GM18499 (cell line): ENCODE measurements around the gene KRTAP6-2.

Source experiments
- ATAC-seq: cut with Tn5 transposase; IDR thresholded peaks from one replicate; pipeline ENCODE4 v1.9.1; 2021; ENCODE audit warnings: moderate number of reproducible peaks; ENCODE audit not compliant: insufficient read depth, unreplicated experiment

The KRTAP6-2 gene

DNA sequence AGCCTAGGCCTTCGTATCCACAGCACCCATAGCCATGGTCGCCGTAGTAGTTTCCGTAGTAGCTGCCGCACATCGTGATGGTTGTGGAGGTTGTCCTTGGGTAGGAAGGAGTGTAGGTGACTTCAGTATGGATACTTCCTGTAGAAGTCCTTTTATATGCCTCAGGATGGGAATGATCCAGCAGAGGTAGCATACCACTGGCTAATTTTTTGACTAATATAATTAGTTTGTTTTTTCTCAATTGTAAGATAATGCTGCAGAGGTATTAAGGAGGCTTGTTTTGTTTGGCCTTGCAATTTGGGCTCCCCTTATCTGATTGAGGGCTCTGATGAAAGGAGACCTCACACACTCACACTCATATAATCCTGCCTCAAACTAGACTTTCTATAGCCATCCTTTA is at the start of gene KRTAP6-2:
Gene KRTAP6-2, minus strand, starts transcription at position 101 of the 400 bp plus-strand sequence. Its CDS starts 28 bp downstream, at position 73.
- ATAC-seq = no peak

- no peak for ATAC-seq
These were observed 48.3 kb upstream of the KRTAP6-2 start for GRCh38 chr21:30646904-30647414.

GRCh38 chr21:30642564-30642963 is 43.9 kb upstream of the KRTAP6-2 start, which contains the start of gene KRTAP20-3:
Gene KRTAP20-3 (plus strand): TSS chr21:30642864.
- no peak for ATAC-seq

DNA sequence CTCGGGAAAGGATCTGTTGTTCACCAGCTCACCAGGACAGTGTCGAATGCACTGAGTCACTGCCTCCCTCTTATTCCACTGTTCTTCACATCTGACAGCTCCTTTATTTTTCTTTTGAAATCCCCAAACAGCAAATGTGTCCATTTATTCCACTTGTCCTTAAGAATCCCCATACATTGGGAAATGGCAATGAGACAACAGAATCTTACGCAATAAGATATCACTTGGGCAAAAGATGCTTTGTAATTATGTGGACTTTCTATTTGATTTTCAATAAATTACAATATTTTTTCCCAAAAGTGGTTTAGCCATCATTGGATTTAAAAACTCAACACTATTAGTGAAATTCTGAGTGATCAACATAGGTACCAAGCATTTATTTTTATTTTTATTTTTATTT is 40.0 kb upstream of the KRTAP6-2 start:
- no peak for ATAC-seq

DNA sequence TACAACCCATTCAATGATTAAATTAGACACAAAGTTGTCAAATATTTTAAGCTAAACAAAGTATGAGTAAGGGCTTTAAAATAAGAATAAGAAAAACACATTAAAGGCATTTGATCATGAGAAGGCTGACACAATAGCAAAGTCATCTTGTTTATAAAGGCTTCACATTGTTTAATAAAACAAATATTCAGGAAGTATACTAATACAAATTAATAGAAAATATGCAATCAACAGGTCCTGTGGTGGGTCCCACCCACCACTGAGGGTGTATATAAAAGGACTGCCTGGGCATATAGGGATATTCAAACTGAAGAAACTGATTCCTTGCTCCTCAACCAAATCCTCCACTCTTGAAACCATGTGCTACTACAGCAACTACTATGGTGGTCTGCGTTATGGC is 36.2 kb upstream of the KRTAP6-2 start, which contains the start of gene KRTAP20-2:
Gene KRTAP20-2, plus strand, starts transcription at position 301 of the 400 bp plus-strand sequence. Its CDS starts 58 bp downstream, at position 359.
- ATAC-seq = no peak

DNA sequence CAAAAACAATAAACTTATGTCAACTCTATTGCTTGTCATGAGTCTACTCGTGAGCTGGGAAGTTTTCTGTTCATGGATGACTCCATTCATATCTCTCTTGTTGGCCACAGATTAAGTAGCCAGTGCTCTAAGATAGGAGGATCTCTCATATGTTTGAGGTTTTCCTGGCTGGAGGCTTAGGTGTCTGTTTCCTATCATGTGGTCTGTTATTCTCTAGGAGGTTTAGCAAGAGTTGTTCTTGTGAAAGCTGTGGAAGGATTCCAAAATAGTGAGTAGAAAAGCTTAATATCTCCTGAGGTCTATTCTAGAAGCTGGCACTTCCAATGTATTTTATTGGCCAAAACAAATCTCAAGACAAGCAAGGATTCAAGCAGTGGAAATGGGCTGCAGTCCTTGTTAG is 30.5 kb upstream of the KRTAP6-2 start:
- ATAC-seq = no peak

GRCh38 chr21:30628109-30628508 is 29.4 kb upstream of the KRTAP6-2 start:
- ATAC-seq = no peak

- no peak for ATAC-seq
These were observed 26.9 kb upstream of the KRTAP6-2 start for GRCh38 chr21:30625449-30626165.

DNA sequence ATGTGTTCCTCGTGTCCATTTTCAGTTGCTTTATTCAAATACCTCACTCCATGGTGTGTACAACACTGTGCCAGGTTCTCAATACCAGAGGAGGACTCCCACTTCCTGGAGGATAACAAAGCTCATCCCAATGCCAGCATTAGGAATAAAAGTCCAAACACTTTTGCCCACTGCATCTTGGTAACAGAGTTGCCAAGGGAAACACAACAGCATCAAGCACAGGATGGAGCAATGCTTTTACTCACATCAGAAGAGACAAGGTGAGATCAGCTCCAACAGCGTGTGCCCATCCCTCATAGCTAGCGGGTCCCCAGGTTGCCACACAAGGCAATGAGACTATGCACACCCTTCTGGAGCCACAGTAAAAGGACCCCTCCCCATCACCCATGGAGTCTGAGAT is 24.7 kb upstream of the KRTAP6-2 start:
- no peak for ATAC-seq

DNA sequence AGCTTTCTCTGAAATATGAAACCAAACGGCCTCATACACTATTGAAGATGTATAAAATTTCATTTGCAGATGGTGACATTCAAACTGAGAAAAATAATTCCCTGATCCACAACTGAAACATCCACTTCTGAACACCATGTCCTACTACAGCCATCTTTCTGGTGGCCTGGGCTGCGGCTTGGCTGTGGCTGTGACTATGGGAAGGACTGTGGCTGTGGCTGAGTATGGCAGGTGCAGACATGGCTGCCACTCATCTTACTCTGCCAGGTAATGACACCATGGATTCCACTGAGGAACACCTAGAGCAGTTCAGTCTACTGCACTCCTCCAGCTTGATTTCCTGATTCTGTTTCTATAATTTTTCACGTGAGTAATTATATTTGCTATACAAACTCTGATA is 21.8 kb upstream of the KRTAP6-2 start, which contains the start of gene KRTAP20-4:
Gene KRTAP20-4, plus strand, starts transcription at position 106 of the 400 bp plus-strand sequence.
- no peak for ATAC-seq

DNA sequence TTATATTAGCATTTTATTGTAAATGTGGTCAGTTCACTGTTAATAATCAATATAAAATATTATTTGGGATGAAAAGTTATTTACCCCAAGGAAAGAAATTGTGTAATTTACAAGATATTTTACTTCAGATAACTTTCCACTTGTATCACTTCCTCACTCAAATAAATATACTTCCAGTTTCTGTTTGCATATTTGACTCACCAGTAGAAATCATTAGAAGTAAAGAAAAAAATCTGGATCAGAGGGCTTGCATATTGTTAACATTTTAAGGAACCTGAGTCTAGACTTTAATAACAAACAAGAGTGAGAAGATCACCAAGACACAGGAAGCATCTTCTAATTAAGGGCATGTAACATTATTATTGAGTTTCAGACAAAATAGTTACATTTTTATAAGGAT is 21.4 kb upstream of the KRTAP6-2 start:
- ATAC-seq = no peak

GRCh38 chr21:30616125-30616524 is 17.4 kb upstream of the KRTAP6-2 start, which contains the start of gene KRTAP20-1:
Gene KRTAP20-1 (plus strand): TSS chr21:30616425. CDS start chr21:30616455, 30 bp downstream.
- no peak for ATAC-seq

GRCh38 chr21:30615199-30615598 is 16.5 kb upstream of the KRTAP6-2 start:
- no peak for ATAC-seq

- no peak for ATAC-seq
These were observed 15.1 kb upstream of the KRTAP6-2 start, which contains the start of gene KRTAP6-1 for GRCh38 chr21:30613836-30614235. Gene KRTAP6-1 (minus strand): TSS chr21:30613930. CDS start chr21:30613904, 26 bp downstream.

- no peak for ATAC-seq
These were observed 13.4 kb upstream of the KRTAP6-2 start for GRCh38 chr21:30612132-30612531.

DNA sequence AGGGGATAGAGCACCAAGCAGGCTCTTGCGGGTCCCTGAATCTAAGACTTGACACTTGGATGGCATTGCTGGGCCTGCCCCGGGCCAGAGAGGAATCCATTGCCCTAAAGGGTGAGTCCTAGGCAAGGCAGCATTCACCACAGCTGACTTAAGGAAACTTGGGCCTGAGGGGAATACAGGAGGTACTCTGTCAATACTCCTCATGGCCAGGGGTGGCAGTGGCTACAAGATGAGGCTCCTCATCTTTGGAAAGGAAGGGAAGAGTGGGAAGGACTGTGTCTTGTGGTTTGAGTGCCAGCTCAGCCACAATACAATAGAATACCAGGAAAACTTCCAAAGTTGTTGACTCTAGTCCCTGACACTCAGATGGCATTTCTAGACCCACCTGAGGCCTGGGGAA is 7.3 kb upstream of the KRTAP6-2 start:
- ATAC-seq = no peak

DNA sequence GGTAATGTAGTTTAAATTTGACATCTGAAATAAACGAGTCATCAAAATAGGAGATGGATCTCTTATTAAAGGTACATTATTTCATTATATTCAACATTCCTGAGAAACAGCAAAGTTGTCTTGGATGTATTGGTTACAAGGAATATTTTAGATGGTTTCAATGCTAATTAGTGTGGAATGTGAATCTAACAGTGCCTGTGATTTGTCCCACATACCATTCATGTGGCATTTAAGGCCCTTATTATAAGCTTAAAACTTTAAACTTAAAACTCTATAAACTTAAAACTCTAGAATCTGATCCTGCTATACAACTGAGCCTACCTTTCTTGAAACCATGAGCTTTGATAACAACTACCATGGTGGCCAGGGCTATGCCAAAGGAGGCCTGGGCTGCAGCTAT is 2.1 kb upstream of the KRTAP6-2 start, which contains the start of gene KRTAP22-1:
Gene KRTAP22-1, plus strand, starts transcription at position 301 of the 400 bp plus-strand sequence.
- ATAC-seq = no peak

DNA sequence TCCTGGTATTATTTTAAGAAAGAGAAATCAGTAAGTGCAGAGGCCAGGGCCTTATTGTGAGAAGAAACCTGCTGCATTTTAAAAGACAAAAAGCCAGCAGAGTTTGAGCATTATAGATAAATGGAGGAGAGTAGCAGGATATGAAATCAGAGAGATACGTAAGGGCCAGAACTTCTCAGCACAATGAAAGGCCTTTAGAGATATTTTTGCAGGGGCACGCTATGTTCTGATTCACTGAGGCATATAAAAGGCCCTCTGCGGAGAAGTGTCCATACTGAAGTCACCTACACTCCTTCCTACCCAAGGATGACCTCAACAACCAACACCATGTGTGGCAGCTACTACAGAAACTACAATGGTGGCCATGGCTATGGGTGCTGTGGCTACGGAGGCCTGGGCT is 6.6 kb downstream of the KRTAP6-2 start, which contains the start of gene KRTAP6-3:
Gene KRTAP6-3, plus strand, starts transcription at position 301 of the 400 bp plus-strand sequence. Its CDS starts 6 bp downstream, at position 307.
- ATAC-seq = no peak

GRCh38 chr21:30590297-30590696 is 8.4 kb downstream of the KRTAP6-2 start, which contains the start of gene KRTAP22-2:
Gene KRTAP22-2 (minus strand): TSS chr21:30590397.
- ATAC-seq = no peak

- no peak for ATAC-seq
These were observed 15.8 kb downstream of the KRTAP6-2 start for GRCh38 chr21:30582870-30583269.

DNA sequence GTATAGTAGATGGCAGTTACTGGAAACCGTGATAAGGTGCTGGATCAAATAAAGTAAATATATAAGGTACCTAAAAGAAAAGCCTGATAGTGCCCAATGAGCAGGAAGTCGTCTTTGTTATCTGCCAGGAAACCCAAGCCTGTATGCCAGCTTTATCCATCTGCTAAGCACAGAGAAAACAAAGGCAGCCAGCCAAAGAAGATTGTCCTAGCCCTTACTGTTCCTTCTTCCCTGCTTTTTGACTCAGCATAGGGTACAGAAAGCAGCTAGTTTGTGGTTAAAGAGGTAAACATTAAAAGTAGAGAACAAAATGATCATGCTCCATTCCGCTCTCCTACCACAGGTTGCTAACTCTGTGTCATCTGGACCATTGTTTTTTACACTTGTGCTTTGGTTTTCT is 18.6 kb downstream of the KRTAP6-2 start:
- no peak for ATAC-seq
